ENCODE measurements around the gene SPG7.
"Not testable (repeated sequence)": the region's sequence is repeated elsewhere in the genome, so short reads cannot be mapped to it uniquely, and the experiment has no call there.

Gene SPG7

DNA sequence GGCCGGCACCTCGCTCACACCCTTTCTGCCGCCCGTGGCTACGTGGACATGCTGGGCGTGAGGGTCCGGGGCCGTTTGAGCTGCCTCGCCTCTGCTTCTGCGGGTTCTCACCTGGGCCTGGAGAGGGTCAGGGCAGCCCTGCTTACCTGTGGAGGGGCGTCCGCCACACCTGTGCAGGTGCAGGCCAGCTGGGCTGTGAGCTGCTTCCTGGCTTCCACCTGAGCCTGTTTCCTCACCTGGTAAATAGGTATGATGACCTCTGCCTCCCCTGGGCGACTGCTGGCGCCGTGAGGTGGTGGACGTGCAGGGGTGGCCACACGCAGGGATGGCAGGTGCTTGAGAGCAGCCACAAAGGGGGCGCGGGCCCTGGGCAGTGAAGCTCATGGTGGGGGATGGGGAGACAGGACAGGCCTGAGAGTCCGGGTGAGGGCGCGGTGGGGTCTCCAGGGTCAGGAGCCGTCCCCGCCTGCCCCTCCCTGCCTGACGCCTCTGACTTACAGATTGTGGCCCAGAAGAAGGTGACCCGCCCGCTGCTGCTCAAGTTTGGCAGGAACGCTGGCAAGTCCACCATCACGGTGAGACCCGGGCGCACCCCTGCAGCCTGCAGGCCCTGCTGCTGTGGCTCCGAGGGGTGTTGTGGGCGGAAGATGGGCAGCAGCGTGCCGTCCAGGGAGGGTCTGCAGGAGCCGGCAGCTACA lies 75.1 kb downstream of the SPG7 start:
- DNase-seq = no peak

DNA sequence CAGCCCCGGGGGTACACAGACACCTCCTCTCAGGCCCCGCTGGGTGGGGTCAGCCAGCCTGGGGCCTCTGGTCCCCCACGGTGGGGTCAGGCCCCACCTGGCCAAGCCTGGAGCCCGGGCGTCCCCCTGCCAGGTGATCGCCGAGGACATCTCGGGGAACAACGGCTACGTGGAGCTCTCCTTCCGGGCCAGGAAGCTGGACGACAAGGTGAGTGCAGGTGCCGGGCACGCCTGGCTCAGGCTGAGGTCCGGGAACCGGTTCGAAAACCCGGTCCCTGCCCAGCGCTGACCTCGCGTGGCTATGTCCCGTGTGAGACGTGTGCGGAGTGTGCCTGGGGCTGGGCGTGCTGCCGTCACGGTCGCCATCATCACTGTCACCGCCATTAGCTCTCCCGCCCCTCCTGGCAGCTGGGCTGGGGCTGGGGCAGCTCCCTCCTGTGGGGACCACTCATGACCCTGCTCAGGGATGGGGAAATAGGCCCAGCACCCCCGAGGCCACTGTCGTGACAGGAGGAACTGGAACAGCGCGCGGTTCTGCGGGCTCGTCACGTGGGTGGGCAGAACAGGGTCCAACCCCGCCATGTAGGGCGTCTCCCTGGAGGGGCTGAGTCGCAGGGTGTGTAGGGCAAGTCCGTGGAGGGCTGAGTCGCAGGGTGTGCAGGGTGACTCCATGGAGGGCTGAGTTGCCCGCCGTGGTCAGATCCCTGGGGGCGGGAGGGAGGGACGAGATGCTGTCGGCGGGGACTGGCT lies 75.9 kb downstream of the SPG7 start:
- DNase-seq = no peak

DNA sequence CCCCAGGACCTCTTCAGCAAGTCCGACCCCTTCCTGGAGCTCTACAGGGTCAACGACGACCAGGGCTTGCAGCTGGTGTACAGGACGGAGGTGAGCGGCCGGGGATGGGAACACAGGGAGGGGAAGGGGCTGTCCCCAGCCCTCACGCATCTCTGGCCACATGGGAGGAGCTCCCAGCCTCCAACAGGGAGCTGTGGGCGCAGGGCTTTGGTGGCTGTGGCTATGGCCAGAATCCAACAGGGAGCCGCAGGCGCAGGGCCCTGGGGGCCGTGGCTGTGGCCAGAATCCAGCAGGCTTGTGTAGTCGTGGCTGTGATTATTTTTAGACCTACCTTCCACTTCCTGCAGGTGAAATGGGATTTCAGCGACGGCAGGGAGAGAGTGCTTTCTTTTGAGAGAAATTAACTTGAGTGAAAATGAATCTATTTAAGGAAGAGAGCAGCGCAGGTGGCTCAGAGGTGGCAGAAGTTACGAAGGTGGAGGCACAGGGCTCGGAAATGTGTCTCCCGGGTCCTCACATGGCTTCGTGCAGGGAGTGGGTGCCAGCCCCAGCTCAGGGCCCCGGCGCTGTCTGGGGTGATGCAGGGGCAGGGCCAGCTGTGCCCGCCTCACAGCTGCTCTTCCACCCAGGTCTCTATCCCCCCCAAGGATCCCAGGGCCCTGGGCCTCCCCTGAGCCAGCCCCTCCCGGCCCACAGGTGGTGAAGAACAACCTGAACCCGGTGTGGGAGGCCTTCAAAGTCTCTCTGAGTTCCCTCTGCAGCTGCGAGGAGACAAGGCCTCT lies 76.8 kb downstream of the SPG7 start:
- DNase-seq = no peak

DNA sequence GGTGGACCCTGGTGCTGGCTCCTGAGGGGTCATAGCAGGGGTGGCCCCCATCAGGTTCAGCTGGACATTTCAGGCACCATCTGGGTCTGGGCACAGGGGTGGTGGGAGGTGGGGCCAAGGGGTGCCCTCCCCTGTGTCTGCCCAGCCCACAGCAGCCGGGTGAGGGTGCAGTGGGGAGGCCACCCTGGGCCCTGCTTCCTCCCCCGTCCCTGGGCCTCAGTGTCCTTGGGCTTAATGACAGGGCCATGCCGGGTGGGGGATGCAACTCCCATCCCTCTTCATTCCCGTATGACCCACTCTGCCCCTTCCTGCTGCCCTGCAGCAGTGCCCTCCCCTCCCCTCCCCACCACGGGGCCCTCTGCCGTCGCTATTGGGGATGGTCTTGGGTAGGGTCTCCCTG lies 78.0 kb downstream of the SPG7 start:
- DNase-seq = no peak

DNA sequence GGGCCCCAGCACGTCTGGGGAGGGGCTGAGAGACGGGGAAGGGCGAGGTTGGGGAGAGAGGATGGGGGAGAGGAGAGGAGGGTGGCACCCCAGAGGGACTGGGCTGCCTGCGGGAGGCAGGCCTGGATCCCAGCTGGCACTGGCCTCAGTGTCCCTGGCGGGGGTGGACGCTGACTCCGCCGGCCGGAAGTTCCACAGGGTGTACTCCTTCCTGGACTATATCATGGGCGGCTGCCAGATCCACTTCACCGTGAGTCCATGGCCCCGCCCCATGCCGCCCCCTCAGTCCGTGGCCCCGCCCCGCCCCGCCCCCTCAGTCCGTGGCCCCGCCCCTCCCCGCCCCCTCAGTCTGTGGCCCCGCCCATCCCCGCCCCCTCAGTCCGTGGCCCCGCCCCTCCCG lies 78.7 kb downstream of the SPG7 start:
- no peak for DNase-seq

DNA sequence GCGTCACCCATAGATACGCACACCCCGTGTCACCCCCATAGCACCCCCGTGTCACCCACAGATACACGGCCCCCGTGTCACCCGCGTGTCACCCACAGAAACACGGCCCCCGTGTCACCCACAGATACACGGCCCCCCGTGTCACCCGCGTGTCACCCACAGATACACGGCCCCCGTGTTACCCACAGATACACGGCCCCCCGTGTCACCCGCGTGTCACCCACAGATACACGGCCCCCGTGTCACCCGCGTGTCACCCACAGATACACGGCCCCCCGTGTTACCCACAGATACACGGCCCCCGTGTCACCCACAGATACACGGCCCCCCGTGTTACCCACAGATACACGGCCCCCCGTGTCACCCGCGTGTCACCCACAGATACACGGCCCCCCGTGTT lies 79.5 kb downstream of the SPG7 start:
- not testable (repeated sequence) for DNase-seq

DNA sequence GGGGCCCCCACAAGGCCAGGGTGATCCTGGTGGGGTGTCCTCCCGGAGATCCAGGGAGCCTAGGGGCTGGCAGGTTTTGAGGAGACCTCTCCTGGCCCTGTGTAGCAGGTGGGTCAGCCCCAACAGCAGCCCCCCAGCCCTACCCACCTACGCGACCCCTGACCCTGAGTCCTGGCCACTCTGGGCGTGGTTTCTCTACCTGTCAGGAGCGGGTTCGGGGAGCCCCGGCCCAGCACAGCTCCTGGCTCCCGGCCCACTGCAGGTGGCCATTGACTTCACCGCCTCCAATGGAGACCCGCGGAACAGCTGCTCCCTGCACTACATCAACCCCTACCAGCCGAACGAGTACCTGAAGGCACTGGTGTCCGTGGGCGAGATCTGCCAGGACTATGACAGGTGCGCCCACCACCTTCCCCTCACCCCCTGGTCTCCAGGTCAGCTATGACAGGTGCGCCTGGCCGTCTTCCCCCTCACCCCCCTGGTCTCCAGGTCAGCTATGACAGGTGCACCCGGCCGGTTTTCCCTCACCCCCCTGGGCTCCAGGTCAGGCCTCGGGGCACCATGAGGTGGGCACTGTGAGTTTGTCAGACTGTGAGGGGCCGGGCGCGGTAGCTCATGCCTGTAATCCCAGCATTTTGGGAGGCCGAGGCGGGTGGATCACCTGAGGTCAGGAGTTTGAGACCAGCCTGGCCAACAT lies 80.4 kb downstream of the SPG7 start:
- no peak for DNase-seq

DNA sequence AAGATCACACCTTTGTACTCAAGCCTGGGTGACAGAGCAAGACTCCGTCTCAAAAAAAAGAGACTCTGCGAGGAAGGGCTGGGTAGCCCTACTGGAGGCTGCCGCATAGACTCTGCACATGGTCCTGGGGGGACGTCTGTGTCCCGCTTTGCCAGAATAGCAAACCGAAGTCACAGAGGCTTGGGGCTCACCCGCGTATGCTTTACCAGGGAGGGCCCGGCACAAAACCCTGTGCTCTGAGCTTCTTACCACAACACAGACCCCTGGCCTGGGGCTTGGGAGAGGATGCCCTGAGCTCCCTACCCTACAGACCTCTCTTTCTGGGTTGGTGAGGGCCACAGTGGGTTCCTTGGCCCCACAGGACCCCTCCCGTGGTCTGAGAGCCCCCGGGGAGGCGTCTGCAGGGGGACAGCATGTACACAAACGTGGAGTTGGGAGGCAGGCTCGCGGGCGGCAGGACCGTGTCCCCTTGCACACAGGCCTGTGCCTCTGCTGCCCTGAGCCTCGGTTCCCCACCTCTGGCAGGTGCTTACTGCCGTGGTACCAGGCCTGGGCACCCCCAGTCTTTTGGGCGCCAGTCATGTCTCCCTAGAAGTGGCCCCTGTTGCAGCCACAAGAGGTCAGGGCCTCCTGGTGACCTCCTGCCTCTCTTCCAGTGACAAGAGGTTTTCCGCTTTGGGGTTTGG lies 81.2 kb downstream of the SPG7 start:
- DNase-seq = no peak

DNA sequence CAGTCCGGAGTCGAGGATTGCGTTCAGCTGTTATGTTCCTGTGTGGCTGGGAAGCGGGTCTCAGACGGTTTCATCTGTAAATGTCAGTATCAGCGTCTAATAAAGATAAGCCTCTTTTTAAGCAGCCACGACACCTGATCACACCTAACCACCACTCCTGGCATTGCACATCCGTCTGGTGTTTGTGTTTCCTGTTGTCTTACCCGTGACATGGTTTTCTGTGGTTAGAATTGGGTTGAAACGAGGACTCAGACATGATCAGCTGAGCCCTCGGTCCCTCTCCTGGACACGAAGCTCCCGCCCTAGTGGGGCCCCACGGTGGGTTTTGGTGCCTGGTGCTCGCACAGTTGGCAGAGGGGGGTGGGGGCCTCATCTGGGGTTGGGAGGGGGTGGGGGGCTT lies 85.6 kb downstream of the SPG7 start:
- DNase-seq = no peak

DNA sequence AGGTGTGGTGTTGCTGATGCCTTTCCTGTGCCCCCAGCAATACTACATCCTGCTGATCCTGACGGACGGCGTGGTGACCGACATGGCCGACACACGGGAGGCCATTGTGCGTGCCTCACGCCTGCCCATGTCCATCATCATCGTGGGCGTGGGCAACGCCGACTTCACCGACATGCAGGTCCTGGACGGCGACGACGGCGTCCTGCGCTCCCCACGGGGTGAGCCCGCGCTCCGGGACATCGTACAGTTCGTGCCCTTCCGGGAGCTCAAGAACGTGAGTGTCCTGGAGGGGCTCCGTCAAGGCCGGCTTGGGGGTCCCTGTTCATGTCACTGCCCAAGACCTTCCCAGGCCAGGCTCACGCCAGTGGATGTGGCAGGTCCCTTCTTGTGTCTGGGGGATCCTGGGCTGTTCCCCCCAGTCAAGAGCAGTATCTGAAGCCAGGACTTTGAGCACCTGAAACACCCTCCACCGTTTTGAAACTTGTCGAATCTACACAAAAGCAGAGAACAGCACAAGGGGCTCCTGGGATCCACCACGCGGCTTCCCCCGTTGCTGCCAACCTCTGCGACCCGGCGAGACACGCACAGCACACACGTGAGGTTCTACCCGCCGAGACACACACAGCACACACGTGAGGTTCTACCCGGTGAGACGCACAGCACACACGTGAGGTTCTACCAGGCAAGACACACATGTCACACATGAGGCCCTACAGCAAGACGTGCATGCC lies 87.3 kb downstream of the SPG7 start:
- DNase-seq = no peak

DNA sequence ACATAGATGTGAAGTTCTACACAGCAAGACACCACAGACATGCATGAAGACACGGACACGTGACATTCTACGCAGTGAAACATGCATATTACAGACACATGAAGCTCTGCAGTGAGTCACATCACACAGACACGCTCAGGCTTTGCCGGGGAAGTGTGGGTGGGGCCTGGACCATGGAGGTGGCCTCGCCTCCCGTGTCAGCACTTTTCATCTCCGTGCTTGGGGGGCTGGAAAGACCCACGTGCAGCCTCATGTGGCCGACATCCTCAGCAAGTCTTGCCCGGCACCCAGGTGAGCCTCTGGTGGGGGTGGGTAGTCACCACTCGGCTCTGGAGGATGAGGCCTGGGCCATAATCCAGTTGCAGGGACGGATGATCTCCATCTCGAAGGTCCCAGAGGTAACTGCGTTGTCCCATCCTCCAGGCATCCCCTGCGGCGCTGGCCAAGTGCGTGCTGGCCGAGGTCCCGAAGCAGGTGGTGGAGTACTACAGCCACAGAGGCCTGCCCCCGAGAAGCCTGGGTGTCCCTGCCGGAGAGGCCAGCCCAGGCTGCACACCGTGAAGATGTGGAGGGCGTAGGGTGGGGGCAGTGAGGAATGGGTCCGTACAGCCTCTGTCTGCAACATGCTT lies 88.0 kb downstream of the SPG7 start:
- no peak for DNase-seq

DNA sequence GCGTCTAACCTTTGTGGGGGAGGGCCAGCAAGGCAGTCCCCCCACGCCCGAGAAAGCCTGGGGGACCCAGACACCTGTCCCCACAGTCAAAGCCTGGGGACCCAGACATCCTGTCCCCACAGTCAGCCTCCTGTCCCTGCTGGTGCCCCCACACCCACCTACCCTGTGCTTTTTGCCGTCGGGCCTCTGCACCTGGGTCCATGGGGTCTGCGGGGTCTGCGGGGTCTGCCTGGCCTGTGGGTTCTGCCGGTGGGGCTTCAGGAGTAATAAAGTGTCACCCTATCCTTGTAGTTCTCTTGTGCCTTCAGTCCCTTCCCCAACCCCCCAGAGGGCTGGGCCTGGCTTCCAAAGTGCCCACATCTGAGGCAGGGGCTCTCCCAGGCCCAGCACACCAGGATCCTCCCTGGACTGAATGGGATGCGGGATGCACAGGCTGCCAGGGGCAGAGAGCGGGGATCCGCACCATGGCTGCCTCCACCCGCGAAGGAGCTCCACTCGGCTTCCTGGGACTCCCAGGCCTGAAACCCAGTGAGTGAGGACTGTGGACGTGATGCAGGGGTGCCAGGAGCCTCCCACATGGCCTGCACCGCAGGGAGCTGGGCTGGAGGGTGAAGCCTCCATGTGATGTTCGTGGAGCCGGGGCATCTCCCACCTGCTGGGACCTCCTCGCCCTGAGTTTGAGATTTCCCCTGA lies 88.9 kb downstream of the SPG7 start:
- no peak for DNase-seq

DNA sequence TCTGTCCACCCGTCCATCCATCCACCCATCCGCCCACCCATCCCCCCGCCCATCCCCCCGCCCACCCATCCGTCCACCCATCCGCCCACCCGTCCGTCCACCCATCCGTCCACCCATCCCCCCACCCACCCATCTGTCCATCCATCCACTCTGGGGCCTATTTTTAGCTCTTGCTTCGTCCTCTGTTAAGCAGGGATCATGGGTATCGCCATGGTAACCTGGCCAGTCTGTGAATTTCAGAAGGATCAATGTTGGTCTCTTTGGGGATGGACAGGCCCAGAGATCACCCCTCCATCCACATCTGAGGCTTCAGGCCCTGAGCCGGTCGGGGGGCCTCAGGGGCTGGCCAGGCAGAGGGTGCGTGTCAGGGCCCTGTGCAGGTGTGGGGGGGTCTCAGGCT lies 90.0 kb downstream of the SPG7 start:
- DNase-seq = no peak

DNA sequence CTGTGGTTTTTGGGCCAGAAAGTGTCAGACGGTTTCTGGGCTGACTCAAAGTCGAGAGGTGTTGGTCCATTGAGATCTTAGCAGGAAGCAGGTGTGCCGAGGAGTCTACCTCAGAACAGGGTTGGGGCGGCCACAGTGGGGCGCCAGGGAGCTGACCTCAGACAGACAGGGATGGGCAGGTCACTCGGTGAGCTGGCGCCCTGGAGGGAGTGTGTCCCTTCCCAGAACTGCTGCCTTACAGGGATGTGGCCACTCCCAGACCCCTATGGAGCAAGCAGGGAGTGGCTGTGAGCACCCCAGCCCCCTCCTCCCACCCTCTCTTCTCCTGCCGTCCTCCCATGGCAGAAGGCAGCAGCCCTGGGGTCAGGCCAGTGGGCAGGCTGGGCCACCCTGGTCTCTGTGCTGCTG lies 91.3 kb downstream of the SPG7 start:
- DNase-seq = no peak

DNA sequence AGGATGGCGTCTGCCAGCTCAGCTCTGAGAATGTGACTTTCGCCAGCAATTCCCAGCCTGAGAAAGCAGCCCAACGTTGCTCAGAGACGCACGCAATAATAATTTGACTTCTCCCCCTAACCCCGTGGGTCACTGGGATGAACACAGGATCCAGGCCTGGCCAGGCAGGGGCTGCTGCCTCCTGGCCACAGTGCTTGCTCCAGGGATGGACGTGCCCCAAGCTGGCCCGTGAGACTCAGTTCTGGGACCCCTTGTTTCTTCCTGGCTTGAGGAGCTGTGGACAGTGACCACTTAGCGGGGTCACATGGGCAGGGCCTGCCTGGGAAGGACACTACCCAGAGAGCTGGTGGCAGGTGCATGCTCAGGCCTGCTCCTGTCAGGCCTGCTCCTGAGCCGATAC lies 91.7 kb downstream of the SPG7 start:
- no peak for DNase-seq

DNA sequence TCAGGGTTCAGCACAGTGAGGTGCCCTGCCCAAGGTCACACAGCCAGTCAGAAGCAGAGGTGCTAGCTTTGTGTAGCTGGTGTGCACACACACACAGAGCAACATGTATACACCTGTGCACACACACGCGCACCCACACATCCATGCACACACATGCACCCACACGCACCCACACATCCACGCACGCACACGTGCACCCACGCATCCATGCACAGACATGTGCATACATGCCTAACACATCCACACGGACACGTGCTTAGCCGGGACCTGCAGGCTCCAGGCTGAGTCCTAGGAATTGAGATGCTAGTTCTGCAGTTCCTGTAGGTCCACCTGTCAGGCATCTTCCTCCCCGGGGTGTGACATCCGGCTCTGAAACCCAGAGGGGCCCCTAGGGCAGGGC lies 92.2 kb downstream of the SPG7 start:
- DNase-seq = no peak

DNA sequence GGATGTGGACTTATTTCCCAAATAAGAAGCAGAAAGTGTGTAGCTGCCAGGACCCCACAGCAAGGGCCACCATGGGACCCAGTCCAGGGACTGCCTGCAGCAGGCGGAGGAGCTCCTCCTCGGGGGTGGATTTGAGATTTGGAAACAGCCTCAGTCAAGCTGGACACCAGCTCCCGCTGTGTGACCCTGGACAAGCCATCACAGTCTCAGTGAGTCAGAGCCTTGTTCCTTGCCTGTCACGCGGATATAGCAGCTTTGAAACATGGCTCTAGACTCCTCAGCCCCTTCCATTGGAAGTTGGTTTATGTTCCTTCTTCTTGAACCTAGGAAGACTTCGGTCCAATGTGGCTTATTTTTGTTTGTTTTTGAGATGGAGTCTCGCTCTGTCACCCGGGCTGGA lies 92.8 kb downstream of the SPG7 start:
- DNase-seq = no peak

DNA sequence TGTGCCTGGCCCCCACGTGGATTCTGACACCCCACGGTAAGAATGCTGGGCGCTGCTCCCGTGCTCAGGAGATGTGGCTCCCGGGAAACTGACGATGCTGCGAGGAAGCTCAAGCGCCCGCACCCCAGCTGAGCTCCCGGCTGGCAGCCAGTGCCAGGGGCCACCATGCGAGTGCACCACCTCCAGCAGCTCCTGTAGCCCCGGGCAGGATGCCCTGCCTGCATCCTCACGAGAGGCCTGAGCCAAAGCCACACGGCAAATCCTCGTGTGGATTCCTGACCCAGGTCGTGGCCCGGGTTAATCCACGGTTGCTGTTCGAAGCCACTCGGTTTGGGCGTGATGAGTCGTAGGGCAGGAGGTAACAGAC lies 93.7 kb downstream of the SPG7 start:
- DNase-seq = no peak

DNA sequence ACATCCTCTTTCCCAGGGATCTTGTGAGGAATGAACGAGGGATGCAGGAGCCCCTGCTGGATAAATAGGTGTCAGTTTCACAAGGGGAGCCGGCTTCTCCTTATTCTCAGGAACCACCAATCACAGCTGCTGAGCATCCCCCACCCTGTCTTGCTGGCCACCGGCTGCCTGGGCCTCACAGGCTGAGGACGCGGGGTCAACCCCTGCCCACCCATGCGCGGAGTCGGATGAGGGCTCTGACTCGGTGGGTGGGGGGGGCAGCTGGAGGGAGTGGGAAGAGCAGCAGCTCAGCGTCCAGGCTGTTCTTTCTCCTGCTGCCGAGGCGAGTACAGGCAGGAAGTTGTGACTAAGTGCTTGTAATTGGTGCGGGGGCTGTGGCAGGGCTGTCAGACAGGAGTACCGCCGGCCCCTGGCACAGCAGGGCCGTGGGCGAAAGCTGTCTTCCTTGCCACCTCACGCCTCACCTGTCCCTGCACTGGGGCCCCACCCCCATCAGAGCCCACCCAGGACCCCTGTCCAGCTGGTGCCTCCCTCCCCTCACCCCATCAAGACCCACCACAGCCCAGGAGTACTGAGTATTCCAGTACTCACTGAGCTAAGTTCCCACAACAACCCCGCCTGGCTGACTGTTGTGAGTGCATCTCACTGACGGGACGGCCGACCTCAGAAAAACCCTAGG lies 94.2 kb downstream of the SPG7 start:
- DNase-seq = no peak

DNA sequence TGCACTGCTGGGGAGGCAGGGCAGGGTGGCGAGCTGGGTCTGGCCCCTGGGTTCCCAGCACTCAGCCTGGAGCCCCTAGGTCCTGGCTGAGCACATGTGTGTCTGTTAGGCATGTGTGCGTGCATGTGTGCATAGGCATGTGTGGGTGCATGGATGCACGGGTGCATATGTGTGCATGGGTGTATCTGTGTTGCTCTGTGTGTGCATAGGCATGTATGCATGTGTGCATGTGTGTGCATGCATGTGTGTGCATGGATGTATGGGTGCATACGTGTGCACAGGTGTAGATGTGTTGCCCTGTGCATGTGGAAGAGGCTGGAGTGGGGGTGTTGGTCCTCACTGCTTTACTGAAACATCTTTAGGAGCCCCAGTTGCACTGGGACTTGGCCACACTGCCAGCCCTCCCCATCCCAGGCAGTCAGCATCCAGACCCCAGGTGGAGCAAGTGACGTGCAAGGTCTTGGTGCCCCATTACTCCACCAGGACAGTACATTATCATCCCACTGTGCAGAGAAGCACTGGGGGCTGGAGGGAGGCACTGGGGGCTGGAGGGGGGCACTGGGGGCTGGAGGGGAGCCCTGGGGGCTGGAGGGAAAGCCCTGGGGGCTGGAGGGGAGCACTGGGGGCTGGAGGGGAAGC lies 94.9 kb downstream of the SPG7 start:
- DNase-seq = no peak
